Tibial artery (tissue), 4 donors: ENCODE data around the gene SLC34A1.
"Not testable (repeated sequence)": the region's sequence is repeated elsewhere in the genome, so short reads cannot be mapped to it uniquely, and the experiment has no call there.

Experiments used
- DNase-seq, 2 donors: peaks; one replicate each; pipeline ENCODE4 v3.0.0-alpha.2; 2019
- H3K27ac ChIP-seq, 2 donors: fragments of 200-600 bp; sonication (generic) in 1 of 2; 1 replicate in 1 of 2; 2 replicates in 1 of 2; pipeline ENCODE4 v1.5.1; 2018 to 2019; ENCODE audit warnings: mild to moderate bottlenecking in 1 of 2
- H3K27me3 ChIP-seq, 2 donors: fragments of 200-600 bp; sonication (generic) in 1 of 2; one replicate each; pipeline versions ENCODE4 v1.5.1 to v1.6.0; 2016 to 2019
- H3K36me3 ChIP-seq, 3 donors: fragments of 200-600 bp; sonication (generic) in 2 of 3; one replicate each; pipeline ENCODE4 v1.5.1; 2016 to 2019; ENCODE audit warnings: mild to moderate bottlenecking in 2 of 3
- H3K4me1 ChIP-seq, 4 donors: fragments of 200-600 bp; sonication (generic) in 2 of 4; 1 replicate in 3 of 4; 2 replicates in 1 of 4; pipeline ENCODE4 v1.5.1; 2016 to 2019
- H3K4me3 ChIP-seq, 2 donors: fragments of 200-600 bp; sonication (generic) in 1 of 2; 1 replicate in 1 of 2; 2 replicates in 1 of 2; pipeline ENCODE4 v1.5.1; 2018 to 2019; ENCODE audit warnings: mild to moderate bottlenecking in 2 of 2
- H3K9me3 ChIP-seq, 3 donors: fragments of 200-600 bp; sonication (generic) in 1 of 3; one replicate each; pipeline ENCODE4 v1.5.1; 2016 to 2019
- intact Hi-C: fragments of 100-400 bp; cut with DNase I; formaldehyde crosslinking; loops from one replicate; pipeline ENCODE4 v1.15.0; 2023; ENCODE audit warnings: low total_unique reads
- TF ChIP-seq, protein P1 (sequence below), 2 experiments: fragments of 200-600 bp in 1 of 2; fragments of 450-650 bp in 1 of 2; IDR thresholded peaks; one replicate each; pipeline ENCODE4 v1.5.1; 2017 to 2019; ENCODE audit warnings: antibody characterized with exemption in 2 of 2, mild to moderate bottlenecking in 1 of 2, moderate library complexity in 1 of 2

The SLC34A1 gene

GRCh38 chr5:177338251-177339106, 45.8 kb upstream of the SLC34A1 start:
- DNase-seq: no peak
- Histone ChIP-seq H3K27me3 (no peaks in the 10 kb centered on the region), H3K4me3 (no peak overlapping the region), H3K27ac (no peak overlapping the region), H3K9me3 (no peaks in the 10 kb centered on the region), H3K4me1 (peaks cover 0 to 10% (median 0%) of the 10 kb centered on the region in 4 donors), H3K36me3 (peaks cover 42 to 88% (median 63%) of the 10 kb centered on the region in 3 donors)
- TF ChIP-seq, protein P1, sequence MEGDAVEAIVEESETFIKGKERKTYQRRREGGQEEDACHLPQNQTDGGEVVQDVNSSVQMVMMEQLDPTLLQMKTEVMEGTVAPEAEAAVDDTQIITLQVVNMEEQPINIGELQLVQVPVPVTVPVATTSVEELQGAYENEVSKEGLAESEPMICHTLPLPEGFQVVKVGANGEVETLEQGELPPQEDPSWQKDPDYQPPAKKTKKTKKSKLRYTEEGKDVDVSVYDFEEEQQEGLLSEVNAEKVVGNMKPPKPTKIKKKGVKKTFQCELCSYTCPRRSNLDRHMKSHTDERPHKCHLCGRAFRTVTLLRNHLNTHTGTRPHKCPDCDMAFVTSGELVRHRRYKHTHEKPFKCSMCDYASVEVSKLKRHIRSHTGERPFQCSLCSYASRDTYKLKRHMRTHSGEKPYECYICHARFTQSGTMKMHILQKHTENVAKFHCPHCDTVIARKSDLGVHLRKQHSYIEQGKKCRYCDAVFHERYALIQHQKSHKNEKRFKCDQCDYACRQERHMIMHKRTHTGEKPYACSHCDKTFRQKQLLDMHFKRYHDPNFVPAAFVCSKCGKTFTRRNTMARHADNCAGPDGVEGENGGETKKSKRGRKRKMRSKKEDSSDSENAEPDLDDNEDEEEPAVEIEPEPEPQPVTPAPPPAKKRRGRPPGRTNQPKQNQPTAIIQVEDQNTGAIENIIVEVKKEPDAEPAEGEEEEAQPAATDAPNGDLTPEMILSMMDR (IDR thresholded peaks at IDR 0.05): no peak
- intact Hi-C loops: no loop called here

- DNase-seq: no peak
- no peaks in the 10 kb centered on the region for H3K27me3 ChIP-seq
- H3K9me3 ChIP-seq: no peaks in the 10 kb centered on the region
- peaks cover 35 to 83% (median 56%) of the 10 kb centered on the region in 3 donors for H3K36me3 ChIP-seq
- no peak overlapping the region for H3K4me3 ChIP-seq
- H3K4me1 ChIP-seq: peaks cover 0 to 7% (median 0%) of the 10 kb centered on the region in 4 donors
- intact Hi-C loops: no loop called here
- TF ChIP-seq, protein P1 (IDR thresholded peaks at IDR 0.05): no peak
- no peak overlapping the region for H3K27ac ChIP-seq
Observed at GRCh38 chr5:177339107-177339638, 45.1 kb upstream of the SLC34A1 start.

GRCh38 chr5:177343000-177343399, 41.2 kb upstream of the SLC34A1 start:
- Histone ChIP-seq H3K36me3 (peaks cover 7 to 56% (median 30%) of the 10 kb centered on the region in 3 donors), H3K4me1 (peaks cover 0 to 23% (median 7%) of the 10 kb centered on the region in 4 donors)
- H3K4me3 ChIP-seq, H3K27ac ChIP-seq, H3K27me3 ChIP-seq, DNase-seq, intact Hi-C loops, H3K9me3 ChIP-seq: not testable (repeated sequence)

DNA sequence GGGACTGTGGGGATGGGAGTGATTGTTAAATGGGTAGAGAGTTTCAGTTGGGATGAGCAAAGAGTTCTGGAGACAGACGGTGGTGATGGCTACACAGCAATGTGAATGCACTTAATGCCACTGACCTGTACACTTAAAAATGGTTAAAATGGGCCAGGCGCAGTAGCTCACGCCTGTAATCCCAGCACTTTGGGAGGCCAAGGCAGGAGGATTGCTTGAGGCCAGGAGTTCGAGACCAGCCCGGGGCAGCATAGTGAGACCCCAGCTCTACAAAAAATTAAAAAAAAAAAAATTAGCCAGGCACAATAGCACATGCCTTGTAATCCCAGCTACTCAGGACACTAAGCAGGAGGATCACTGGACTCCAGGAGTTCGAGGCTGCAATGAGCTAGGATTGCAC, 40.5 kb upstream of the SLC34A1 start:
- Histone ChIP-seq H3K9me3 (no peaks in the 10 kb centered on the region), H3K4me3 (no peak overlapping the region), H3K27ac (no peak overlapping the region), H3K4me1 (peaks cover 0 to 26% (median 12%) of the 10 kb centered on the region in 4 donors), H3K36me3 (peaks cover 7 to 49% (median 23%) of the 10 kb centered on the region in 3 donors), H3K27me3 (no peaks in the 10 kb centered on the region)
- intact Hi-C loops: no loop called here
- no peak for DNase-seq
- TF ChIP-seq, protein P1 (IDR thresholded peaks at IDR 0.05): no peak

DNA sequence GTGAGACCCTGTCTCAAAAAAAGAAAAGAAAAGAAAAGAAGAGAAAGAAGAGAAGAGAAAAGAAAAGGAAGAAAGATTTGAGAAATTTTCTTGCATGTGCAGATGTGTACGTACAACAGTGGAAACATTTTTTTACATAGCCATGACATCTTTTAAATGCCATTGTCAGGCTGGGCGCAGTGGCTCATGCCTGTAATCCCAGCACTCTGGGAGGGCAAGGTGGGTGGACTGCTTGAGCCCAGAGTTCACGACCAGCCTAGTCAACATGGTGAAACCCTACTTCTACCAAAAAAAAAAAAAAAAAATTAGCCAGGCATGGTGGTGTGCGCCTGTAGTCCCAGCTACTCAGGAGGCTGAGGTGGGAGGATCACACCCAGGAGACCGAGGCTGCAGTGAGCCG, 39.3 kb upstream of the SLC34A1 start:
- Histone ChIP-seq H3K9me3 (no peaks in the 10 kb centered on the region), H3K27me3 (no peaks in the 10 kb centered on the region), H3K27ac (no peak overlapping the region), H3K36me3 (peaks cover 7 to 49% (median 23%) of the 10 kb centered on the region in 3 donors), H3K4me3 (no peak overlapping the region), H3K4me1 (peaks cover 0 to 33% (median 19%) of the 10 kb centered on the region in 4 donors)
- TF ChIP-seq, protein P1 (IDR thresholded peaks at IDR 0.05): no peak
- intact Hi-C loops: no loop called here
- DNase-seq: no peak

GRCh38 chr5:177346820-177347219, 37.4 kb upstream of the SLC34A1 start:
- Histone ChIP-seq H3K4me1 (peaks cover 0 to 45% (median 30%) of the 10 kb centered on the region in 4 donors), H3K4me3 (no peak overlapping the region), H3K27me3 (no peaks in the 10 kb centered on the region), H3K27ac (no peak overlapping the region), H3K36me3 (peaks cover 7 to 38% (median 17%) of the 10 kb centered on the region in 3 donors), H3K9me3 (no peaks in the 10 kb centered on the region)
- no peak for DNase-seq
- TF ChIP-seq, protein P1 (IDR thresholded peaks at IDR 0.05): no peak
- intact Hi-C loops: no loop called here
